Ectodermal cell (in vitro differentiated cells): ENCODE results near the gene RNLS.
A peak's percentile ranks its signal among the peaks of the same experiment; 100 is the strongest.

Source experiments
- H3K27ac ChIP-seq: 2 replicates; pipeline ENCODE4 v1.7.0; 2013; ENCODE audit warnings: mild to moderate bottlenecking, low read depth, low read length; ENCODE audit not compliant: insufficient read depth, poor library complexity, severe bottlenecking
- H3K27me3 ChIP-seq: 2 replicates; pipeline ENCODE4 v1.7.0; 2013; ENCODE audit warnings: mild to moderate bottlenecking, low read length; ENCODE audit not compliant: insufficient read depth, control insufficient read depth, poor library complexity, severe bottlenecking
- H3K36me3 ChIP-seq: one replicate; pipeline ENCODE4 v1.7.0; 2013; ENCODE audit warnings: low read length; ENCODE audit not compliant: control insufficient read depth, insufficient read depth
- H3K4me1 ChIP-seq: one replicate; pipeline ENCODE4 v1.7.0; 2013; ENCODE audit warnings: low read length; ENCODE audit not compliant: control insufficient read depth, insufficient read depth
- H3K4me3 ChIP-seq: 2 replicates; pipeline ENCODE4 v1.7.0; 2013; ENCODE audit warnings: low read depth, low read length, control low read depth; ENCODE audit not compliant: insufficient read depth
- H3K9me3 ChIP-seq: 2 replicates; pipeline ENCODE4 v1.7.0; 2013; ENCODE audit warnings: mild to moderate bottlenecking, low read length, moderate library complexity; ENCODE audit not compliant: control insufficient read depth
- WGBS, 2 experiments: methylation state at CpG; one replicate each; pipeline ENCODE4 v1.1.7; 2013; ENCODE audit warnings: missing lambda C conversion rate in 2 of 2; 5-methylcytosine and 5-hydroxymethylcytosine counted together

RNLS gene

GRCh38 chr10:88594482-88594881 lies 11.4 kb upstream of the RNLS start:
- Histone ChIP-seq H3K9me3 (no peaks in the 10 kb centered on the region), H3K27me3 (no peaks in the 10 kb centered on the region), H3K4me3 (no peak overlapping the region), H3K4me1 (no peaks in the 10 kb centered on the region), H3K36me3 (no peaks in the 10 kb centered on the region), H3K27ac (no peak overlapping the region)
- WGBS, 2 experiments = no CpG with 5 or more reads among the region's 1 CpG

GRCh38 chr10:88592906-88593305 lies 9.8 kb upstream of the RNLS start:
- Histone ChIP-seq H3K9me3 (no peaks in the 10 kb centered on the region), H3K27me3 (no peaks in the 10 kb centered on the region), H3K36me3 (no peaks in the 10 kb centered on the region), H3K4me1 (no peaks in the 10 kb centered on the region), H3K27ac (no peak overlapping the region), H3K4me3 (no peak overlapping the region)
- WGBS, 2 experiments = 90 to 91% methylated on average over 2 of the region's 2 CpGs

- Histone ChIP-seq H3K36me3 (no peaks in the 10 kb centered on the region), H3K4me3 (no peak overlapping the region), H3K9me3 (no peaks in the 10 kb centered on the region), H3K27ac (no peak overlapping the region), H3K4me1 (no peaks in the 10 kb centered on the region), H3K27me3 (no peaks in the 10 kb centered on the region)
- 92 to 97% methylated on average over 1 of the region's 1 CpG for WGBS, 2 experiments
These were observed 9.3 kb upstream of the RNLS start for GRCh38 chr10:88592381-88592780.

GRCh38 chr10:88586462-88586861 lies 3.3 kb upstream of the RNLS start, which contains the start of gene LIPJ:
Gene LIPJ, plus strand, starts transcription at chr10:88586762. Its CDS starts 3,926 bp downstream, at chr10:88590688.
- Histone ChIP-seq H3K27ac (no peak within 1 kb of the TSS), H3K4me3 (no peak within 1 kb of the TSS), H3K27me3 (no peaks in the 10 kb centered on the region), H3K36me3 (no peaks in the 10 kb centered on the region), H3K4me1 (no peaks in the 10 kb centered on the region), H3K9me3 (no peaks in the 10 kb centered on the region)
- WGBS, 2 experiments = 94 to 100% methylated on average over 2 of the region's 2 CpGs

GRCh38 chr10:88583584-88583957 lies 453 bp upstream of the RNLS start:
- 67 to 68% methylated on average over 7 of the region's 7 CpGs for WGBS, 2 experiments
- H3K4me3 ChIP-seq = peak overlapping the region; percentile 71
- no peaks in the 10 kb centered on the region for H3K9me3 ChIP-seq
- H3K4me1 ChIP-seq = no peaks in the 10 kb centered on the region
- no peaks in the 10 kb centered on the region for H3K27me3 ChIP-seq
- H3K36me3 ChIP-seq = no peaks in the 10 kb centered on the region
- H3K27ac ChIP-seq = no peak overlapping the region

- Histone ChIP-seq H3K9me3 (no peaks in the 10 kb centered on the region), H3K36me3 (no peaks in the 10 kb centered on the region), H3K4me3 (peak overlapping the region; percentile 71), H3K27me3 (no peaks in the 10 kb centered on the region), H3K4me1 (no peaks in the 10 kb centered on the region), H3K27ac (no peak overlapping the region)
- WGBS, 2 experiments = 16 to 17% methylated on average over 4 of the region's 4 CpGs
These were observed 710 bp downstream of the RNLS start for GRCh38 chr10:88582411-88582805.

- 43 to 80% methylated on average over 1 of the region's 1 CpG for WGBS, 2 experiments
These were observed 18.0 kb downstream of the RNLS start for GRCh38 chr10:88565072-88565471.

GRCh38 chr10:88562152-88562551 lies 21.0 kb downstream of the RNLS start:
- Histone ChIP-seq H3K27ac (no peak overlapping the region), H3K36me3 (no peaks in the 10 kb centered on the region)
- 96 to 97% methylated on average over 1 of the region's 1 CpG for WGBS, 2 experiments

More at GRCh38 chr10:88565072-88565471, 18.0 kb downstream of the RNLS start:
- H3K9me3 ChIP-seq = no peaks in the 10 kb centered on the region
- H3K4me1 ChIP-seq = no peaks in the 10 kb centered on the region
- H3K27ac ChIP-seq = no peak overlapping the region
- no peaks in the 10 kb centered on the region for H3K36me3 ChIP-seq
- no peak overlapping the region for H3K4me3 ChIP-seq
- H3K27me3 ChIP-seq = no peaks in the 10 kb centered on the region

GRCh38 chr10:88557658-88558057 lies 25.5 kb downstream of the RNLS start:
- H3K9me3 ChIP-seq = no peaks in the 10 kb centered on the region
- H3K27ac ChIP-seq = no peak overlapping the region
- H3K4me1 ChIP-seq = no peaks in the 10 kb centered on the region
- WGBS, 2 experiments = 93 to 97% methylated on average over 2 of the region's 2 CpGs
- H3K27me3 ChIP-seq = no peaks in the 10 kb centered on the region
- H3K4me3 ChIP-seq = no peak overlapping the region
- no peaks in the 10 kb centered on the region for H3K36me3 ChIP-seq

More at GRCh38 chr10:88562152-88562551, 21.0 kb downstream of the RNLS start:
- no peaks in the 10 kb centered on the region for H3K27me3 ChIP-seq
- no peaks in the 10 kb centered on the region for H3K9me3 ChIP-seq
- no peaks in the 10 kb centered on the region for H3K4me1 ChIP-seq
- H3K4me3 ChIP-seq = no peak overlapping the region

- WGBS, 2 experiments = no CpG with 5 or more reads among the region's 1 CpG
- H3K36me3 ChIP-seq = no peaks in the 10 kb centered on the region
- no peak overlapping the region for H3K27ac ChIP-seq
- no peaks in the 10 kb centered on the region for H3K9me3 ChIP-seq
- H3K4me3 ChIP-seq = no peak overlapping the region
- H3K4me1 ChIP-seq = no peaks in the 10 kb centered on the region
- H3K27me3 ChIP-seq = no peaks in the 10 kb centered on the region
These were observed 25.9 kb downstream of the RNLS start for GRCh38 chr10:88557256-88557655.
